ENCODE data around the gene ERMN.

Gene ERMN

DNA sequence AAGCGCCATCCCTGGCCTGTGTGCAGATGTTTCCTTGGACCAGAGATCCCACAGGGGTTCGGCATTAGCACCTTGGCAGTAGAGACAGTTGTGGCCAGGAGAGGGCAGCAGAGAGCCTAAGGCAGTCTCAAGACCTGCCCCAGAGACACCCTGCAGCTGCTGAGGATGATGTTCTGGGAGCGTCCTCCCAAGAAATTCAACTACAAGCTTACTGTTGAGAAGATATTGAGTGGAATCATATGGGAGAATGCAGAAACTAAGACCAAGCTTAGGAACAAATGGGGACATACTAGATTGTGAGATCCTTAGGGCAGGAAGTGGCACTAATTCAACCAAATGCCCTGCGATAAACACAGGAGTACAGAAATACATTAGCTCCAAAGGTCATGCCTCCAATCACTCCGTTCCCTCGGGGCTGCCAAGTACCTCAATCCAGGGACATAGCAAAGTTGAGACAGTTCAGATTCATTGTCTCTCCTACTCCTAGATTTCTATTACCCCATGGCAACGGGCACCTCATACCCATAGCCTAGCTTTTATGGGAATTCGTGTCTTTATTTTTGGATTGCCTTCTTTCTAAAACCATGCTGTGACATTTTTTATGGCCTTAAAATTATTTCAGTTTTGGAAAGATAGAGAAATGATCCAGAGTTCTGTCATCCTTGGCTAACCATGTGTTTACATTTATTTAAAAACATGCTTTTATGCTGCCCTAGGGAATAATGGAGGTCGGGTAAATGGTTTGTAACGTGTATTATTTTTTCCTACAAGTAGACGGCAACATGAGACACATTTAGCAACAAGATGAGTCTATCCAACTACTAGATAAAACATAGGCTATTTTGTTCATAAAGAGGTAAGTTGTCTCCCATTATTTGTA, 2.2 kb upstream of the ERMN start:
- peak; percentile 50 to 85 (median 74) for DNase-seq

DNA sequence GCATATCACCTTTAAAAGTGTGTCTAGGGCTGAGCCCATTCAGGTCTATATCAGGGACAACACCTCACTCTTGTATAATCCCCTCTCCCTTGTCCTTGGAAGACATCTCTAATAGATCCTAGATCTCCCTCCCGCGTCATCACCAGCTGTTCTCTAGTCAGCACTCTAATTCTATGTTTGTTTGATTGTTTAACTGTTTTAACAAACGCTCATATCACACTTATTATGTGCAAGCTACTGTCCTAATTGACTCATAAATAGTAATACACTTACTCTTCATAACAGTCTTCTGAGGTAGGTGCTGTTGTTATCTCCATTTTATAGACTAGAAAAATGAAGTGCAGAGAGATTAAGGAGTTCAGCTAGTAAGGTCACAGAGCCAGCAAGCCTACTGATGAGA, 1.6 kb upstream of the ERMN start:
- no peak for DNase-seq

- no peak for DNase-seq
Observed at GRCh38 chr2:157326698-157327097, 1.1 kb upstream of the ERMN start.

DNA sequence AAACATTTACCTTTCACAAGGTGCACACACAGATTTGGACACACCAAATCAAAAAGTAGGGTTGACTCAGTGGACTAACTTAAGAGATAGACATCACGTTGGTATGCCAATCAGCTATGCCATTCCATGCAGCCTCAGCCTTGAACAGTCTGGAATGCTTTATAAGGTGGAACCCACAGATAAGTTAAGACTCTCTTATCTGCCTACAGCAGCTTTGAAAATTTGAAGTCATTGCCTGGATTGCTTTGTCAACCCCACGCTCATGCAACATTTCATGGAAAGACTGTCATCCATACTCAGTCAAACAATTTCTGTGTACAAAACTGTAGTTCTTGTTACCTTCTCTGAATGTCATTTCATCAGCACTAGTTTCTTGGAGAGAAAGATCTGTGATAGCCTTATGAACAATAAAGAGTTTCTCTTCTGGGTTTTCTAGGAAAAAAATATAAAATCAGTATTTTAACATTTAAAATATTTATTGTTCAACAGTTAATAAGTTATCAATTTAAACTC, 1.2 kb downstream of the ERMN start:
- DNase-seq, result no peak

DNA sequence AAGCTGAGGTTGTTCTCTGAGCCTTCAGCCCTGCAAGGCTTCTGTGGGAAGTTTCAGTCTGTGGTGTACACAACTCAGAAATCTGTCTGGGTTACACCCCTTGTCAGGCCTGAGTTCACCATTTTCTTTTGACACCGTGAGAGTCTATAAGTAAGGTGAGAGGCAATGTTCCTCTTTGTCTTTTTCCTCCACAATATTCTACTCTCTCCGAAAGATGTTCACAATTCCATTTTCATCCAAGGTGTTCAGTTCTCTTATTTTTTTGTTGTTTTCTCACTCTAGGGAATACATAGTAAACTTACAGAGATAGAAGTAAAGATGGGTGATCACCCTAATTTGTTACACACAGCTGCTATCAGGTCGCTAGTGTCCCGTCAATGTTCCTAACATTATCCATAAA, 3.2 kb downstream of the ERMN start:
- DNase-seq, result no peak

GRCh38 chr2:157321466-157321865, 4.2 kb downstream of the ERMN start:
- DNase-seq, result no peak

DNA sequence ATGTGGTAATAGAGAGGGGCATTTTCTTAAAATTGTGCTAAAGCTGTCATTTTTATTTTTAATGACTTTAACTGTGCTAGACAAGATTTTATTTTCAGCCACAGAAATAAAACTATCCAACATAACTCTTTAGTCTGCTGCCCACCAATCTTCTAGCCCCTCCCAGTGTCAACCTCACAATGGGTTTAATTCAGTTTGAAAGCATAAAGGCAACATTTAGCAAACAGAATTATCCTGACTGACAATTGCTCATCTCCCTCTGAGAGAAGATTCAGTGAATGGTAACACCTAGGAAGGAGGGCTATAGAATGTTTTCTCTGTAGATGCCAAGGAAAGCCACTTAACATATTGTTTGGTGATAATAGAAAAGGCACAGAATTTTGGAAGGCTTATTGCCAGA, 5.2 kb downstream of the ERMN start:
- DNase-seq, result no peak

DNA sequence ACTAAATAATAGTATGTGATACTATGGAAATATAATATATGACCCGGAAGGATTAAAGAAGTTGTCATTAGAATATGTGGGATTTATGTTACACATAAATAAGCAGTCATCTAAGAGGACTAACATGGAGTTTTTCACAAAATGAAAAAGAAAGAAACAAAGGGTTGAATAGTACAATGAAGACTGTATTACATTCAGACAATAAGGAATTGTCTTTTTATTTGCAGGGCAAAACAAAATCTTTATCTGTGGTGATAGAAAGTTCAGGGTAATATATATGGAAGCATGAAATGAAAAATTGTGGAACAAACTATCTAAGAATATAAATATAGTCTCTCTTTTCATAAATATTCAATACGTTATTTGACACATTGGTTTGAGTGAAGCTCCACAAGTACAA, 5.8 kb downstream of the ERMN start:
- no peak for DNase-seq

GRCh38 chr2:157318884-157319283, 6.7 kb downstream of the ERMN start:
- DNase-seq, result no peak

DNA sequence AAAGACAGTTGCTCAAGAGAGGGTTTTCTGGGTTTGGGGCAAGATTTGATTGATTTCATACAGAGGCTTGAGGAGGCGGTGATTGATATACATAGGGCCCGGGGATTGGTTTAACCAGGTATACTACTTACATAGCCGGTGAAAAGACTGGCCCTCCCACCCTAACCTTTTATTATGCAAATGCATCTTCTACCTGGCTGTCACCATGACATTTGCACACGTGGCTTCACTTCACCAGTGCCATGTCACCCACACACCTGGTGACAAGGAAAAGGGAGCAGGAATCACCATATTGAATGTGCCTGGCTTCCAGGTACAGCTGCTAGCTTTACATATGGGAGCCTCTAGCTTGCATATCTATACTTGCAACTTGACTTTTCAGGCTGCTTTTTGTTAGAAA, 9.7 kb downstream of the ERMN start:
- no peak for DNase-seq

DNA sequence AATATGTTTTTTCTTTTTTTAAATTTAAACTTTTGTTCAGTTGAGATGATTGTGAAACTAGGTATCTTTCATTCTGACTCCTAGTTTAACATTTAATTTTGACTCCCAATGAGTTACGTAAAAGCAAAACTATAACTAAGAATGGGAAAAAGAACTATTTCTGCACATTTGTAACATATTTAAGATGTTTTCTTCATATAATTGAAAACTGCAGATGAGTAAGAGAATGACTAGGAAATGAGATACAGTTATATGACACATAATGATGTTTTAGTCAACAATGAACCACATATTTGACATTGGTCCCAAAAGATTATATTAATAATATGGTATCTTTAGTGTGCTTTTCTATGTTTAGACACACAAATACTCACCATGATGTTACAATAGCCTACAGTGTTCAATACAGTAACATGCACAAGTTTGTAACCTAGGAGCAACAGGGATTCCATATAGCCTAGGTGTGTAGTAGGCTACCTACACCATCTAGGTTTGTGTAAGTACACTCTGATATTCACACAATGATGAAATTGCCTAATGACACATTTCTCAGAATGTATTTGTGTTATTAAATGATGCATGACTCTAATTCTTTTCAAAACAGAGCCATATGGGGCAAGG, 12.6 kb downstream of the ERMN start:
- peak in 1 of 5 experiments; percentile 31 for DNase-seq

DNA sequence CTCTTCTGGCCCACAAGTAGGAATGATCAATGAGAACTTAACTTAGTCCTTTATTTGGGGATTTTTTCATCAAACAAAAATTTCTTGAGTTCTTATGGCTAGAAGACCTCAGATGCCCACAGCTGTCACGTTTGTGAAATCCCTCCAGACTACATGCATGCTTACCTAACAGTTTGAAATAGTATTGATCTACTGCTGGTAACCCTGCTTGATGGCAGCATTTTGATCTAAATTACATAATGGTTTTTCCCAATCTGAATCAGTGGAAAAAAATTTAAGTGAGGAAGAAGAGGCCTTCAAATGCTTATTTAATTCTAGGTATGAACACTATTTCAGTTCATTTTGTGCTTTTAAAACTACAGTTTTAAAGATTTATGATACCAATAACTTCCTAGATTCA, 13.9 kb downstream of the ERMN start:
- no peak for DNase-seq

GRCh38 chr2:157309878-157310277, 15.7 kb downstream of the ERMN start:
- no peak for DNase-seq

DNA sequence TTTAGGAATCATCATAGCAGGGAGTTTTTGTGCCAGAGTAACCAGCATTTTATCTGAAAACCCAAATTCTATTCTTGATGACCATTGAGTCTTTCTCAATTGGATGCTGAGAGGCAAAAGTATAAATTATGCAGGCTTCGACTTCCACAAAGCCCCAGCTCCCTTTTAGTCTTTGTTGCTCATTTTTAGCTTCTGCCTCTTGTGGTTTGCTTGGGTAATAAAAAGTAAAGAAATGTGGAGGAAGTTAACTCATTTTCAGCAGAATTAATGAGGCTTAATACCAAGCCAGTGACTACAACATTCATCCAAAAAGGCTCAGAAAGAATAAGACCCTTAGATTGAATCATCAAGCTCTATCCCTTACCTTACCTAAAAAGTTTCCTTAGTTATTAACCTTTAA, 18.6 kb downstream of the ERMN start:
- peak in 1 of 5 experiments; percentile 30 for DNase-seq

DNA sequence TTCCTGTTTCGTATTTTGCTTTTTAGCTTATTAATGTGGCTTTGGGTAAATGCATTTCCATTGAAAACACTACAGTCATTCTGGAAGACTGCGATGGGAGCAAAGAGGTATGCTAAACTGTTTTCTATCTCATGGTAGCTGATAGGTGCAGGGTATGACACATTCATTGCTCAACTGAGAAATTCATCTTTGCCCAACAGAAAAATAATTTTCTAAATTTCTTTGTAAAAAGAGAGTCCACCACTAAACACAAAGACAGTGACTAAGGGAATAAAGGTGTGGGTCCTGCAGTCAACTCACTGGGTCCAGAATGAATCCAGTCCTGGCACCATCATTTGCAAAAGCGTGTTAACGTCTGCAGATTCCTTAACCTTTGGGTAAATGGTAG, 19.9 kb downstream of the ERMN start:
- DNase-seq, result no peak

DNA sequence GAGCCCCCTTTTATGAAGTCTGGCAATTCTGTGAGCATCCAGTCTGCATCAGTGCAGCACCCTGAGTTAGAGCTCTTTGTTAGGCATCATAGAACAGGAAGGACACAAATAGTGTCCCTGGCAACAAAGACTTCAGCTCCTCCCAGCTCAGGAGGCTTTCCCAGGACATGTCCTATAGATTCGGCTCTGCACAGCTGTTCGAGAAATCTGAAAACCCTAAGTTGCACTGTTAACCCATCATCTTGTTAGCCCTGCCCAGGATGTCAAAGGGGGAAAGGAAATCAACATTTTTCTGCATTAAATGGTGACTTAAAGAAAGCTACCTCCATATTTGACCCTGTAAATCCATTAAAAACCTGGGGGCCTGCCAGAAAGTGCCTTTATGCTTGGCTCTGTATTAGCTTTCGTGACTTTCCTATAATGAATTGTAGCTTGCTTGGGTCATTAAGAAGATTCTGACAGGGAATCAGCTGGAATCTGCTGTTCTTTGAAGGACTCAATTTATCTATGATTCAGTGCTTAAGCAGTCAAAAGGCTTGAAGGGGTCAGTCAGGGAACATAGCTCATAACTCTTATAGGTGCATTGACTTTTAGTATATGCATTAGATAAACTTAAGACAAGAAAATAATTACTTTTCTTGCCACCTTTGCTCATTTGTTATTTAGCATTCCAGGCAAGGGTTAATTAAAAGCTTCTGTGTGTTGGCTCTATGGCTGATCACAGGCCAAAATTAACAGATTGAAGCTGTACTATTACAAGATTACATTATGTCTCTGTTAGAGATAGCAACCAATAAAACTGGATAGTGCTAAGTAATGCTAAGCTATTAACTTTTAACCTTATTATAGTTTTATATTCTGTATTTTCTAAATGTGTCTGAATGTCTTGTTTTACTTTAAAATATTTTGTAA, 20.6 kb downstream of the ERMN start:
- no peak for DNase-seq

GRCh38 chr2:157303612-157304011, 22.0 kb downstream of the ERMN start:
- DNase-seq, result no peak

DNA sequence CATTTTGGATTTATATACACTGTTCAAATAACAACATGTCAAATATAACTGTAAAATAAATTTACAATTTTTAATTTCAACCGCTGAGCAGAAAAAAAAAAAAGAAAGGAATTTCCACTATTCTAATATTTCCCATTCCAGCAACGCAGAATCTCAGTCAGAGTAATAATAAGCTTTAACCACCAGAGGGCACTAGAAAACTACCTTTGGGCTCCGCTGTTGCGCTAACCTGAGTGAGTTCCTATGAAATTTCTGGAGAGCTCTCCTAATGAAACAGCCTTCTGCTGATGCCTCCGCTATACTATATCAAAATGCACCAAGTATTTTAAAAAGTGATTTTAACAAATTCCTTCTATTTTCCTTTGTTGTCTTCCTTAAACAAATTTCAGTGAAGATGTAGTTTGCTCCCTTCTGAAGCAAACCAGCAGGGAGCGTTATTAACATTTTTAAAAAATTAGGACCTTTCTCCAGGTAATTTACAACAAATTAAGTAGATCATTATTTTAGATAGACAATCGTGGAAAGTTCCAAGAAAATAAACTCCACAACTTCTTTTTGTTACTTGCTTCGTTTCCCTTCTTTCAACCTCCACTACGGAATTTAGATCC, 23.0 kb downstream of the ERMN start:
- DNase-seq, result peak in 3 of 5 experiments; percentile 10 to 54 (median 35)

- no peak for DNase-seq
Observed at GRCh38 chr2:157301307-157301706, 24.3 kb downstream of the ERMN start.

DNA sequence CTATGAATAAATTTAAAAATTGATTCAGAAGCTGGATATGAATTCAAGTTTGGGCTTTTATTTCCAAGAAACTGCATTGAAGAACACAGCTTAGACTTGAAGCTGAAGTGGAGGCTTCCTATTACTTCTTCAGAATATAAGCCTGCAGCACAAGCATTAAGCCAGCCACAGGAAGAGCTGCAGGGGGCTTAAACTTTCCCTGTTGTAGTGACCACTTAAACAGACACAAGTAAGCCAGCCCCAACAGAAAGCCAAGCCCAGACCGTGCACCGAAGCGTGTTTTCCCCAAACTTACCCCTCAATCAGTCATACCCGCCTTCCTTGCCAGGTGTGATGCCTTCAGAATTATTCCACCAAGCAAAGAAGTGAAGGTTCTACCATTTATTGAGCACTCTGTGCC, 28.7 kb downstream of the ERMN start:
- no peak for DNase-seq

- no peak for DNase-seq
Observed at GRCh38 chr2:157296490-157296889, 29.1 kb downstream of the ERMN start.

GRCh38 chr2:157292853-157293252, 32.8 kb downstream of the ERMN start:
- no peak for DNase-seq

DNA sequence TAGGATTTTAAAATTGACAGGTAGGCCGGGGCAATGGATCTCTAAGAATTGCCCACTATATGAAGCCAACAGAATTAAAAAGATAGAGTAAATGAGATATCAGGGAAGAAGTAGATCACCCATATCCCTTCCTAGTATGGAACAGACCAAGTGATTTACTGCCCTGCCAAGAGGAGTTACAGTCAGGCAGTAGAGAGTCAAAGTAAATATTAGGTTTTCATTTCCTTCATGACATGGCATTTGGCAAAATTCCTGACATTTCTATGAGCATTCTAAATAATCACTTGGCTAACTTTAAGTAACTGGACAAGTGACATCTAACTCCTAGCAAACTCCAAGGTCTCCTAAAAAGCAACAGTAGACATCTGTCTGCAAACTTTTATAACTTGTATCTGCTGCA, 34.6 kb downstream of the ERMN start:
- DNase-seq, result no peak

All from T-helper 2 cell (primary cell).